PC-3 (cell line): ENCODE measurements around the gene GAS2. TPM values are rescaled to one million over a fixed set of nuclear protein-coding genes. Genes with fewer than 3 reads are reported as not detected.

Experiments used
- ATAC-seq: fragments of 200-7000 bp; cut with Tn5 transposase; 2 replicates; pipeline ENCODE4 v1.9.1; 2020; ENCODE audit warnings: mild to moderate bottlenecking, moderate library complexity
- BruUV-seq: library from RNA; stranded (reverse); fragments of 400-500 nt; replicated peaks from 2 replicates; lab custom pipeline; 2021; lab: Mats Ljungman, UMichigan
- CTCF ChIA-PET: fragments of 300-600 bp; sonication (Branson Sonifier 250); formaldehyde crosslinking; loops from one replicate; lab custom pipeline; 2022; ENCODE audit warnings: antibody characterized with exemption; lab: Charles Lee
- POLR2A ChIA-PET: fragments of 300-600 bp; sonication (Branson Sonifier 250); formaldehyde crosslinking; loops from one replicate; lab custom pipeline; 2022; ENCODE audit warnings: antibody characterized with exemption; ENCODE audit not compliant: unreplicated experiment; lab: Charles Lee
- DNase-seq: peaks from one replicate; pipeline ENCODE4 v3.0.0-alpha.2; 2015
- H2AFZ ChIP-seq: fragments of 300-600 bp; sonication (generic); 2 replicates; pipeline ENCODE4 v1.6.0; 2016; ENCODE audit warnings: antibody characterized with exemption, low read length
- H3F3A ChIP-seq: fragments of 300-600 bp; sonication (generic); one replicate; pipeline ENCODE4 v1.6.0; 2017; ENCODE audit warnings: antibody characterized with exemption, low read length, control low read depth, mild to moderate bottlenecking; ENCODE audit not compliant: unreplicated experiment
- H3K27ac ChIP-seq: fragments of 300-600 bp; sonication (generic); 2 replicates; pipeline ENCODE4 v1.5.1; 2016; ENCODE audit warnings: mild to moderate bottlenecking, low read length
- H3K27me3 ChIP-seq: fragments of 300-600 bp; sonication (generic); 2 replicates; pipeline ENCODE4 v1.6.1; 2016; ENCODE audit warnings: low read length, mixed read lengths
- H3K36me3 ChIP-seq: fragments of 300-600 bp; sonication (generic); 2 replicates; pipeline ENCODE4 v1.6.1; 2016; ENCODE audit warnings: low read depth, mixed run types, low read length, mixed read lengths
- H3K4me1 ChIP-seq: fragments of 300-600 bp; sonication (generic); 2 replicates; pipeline ENCODE4 v1.5.1; 2016; ENCODE audit warnings: low read length; ENCODE audit not compliant: insufficient read depth
- H3K4me2 ChIP-seq: fragments of 300-600 bp; sonication (generic); 2 replicates; pipeline ENCODE4 v1.6.0; 2016; ENCODE audit warnings: low read length
- H3K4me3 ChIP-seq: fragments of 300-600 bp; sonication (generic); 2 replicates; pipeline ENCODE4 v1.5.1; 2016; ENCODE audit warnings: mild to moderate bottlenecking, low read length, mixed read lengths
- H3K79me2 ChIP-seq: fragments of 300-600 bp; sonication (generic); 2 replicates; pipeline ENCODE4 v1.6.1; 2017; ENCODE audit warnings: low read length, mixed read lengths
- H3K9ac ChIP-seq: fragments of 300-600 bp; sonication (generic); 2 replicates; pipeline ENCODE4 v1.6.0; 2016; ENCODE audit warnings: mild to moderate bottlenecking, low read length
- H3K9me2 ChIP-seq: fragments of 300-600 bp; sonication (generic); replicated peaks from 2 replicates; pipeline ENCODE4 v1.6.1; 2016; ENCODE audit warnings: mixed run types, low read length, mixed read lengths
- H3K9me3 ChIP-seq: fragments of 300-600 bp; sonication (generic); 2 replicates; pipeline ENCODE4 v1.6.1; 2016; ENCODE audit warnings: low read length, mixed read lengths
- H4K20me1 ChIP-seq: fragments of 300-600 bp; sonication (generic); 2 replicates; pipeline ENCODE4 v1.6.1; 2016; ENCODE audit warnings: low read length, mixed read lengths
- CTCF ChIP-seq: fragments of 300-600 bp; sonication (generic); conservative IDR thresholded peaks from 2 replicates; pipeline ENCODE4 v1.5.1; 2017; ENCODE audit warnings: antibody characterized with exemption, low read depth, mild to moderate bottlenecking, low read length
- EZH2 ChIP-seq: fragments of 300-600 bp; sonication (generic); IDR thresholded peaks from one replicate; pipeline ENCODE4 v1.6.1; 2017; ENCODE audit warnings: antibody characterized with exemption, mild to moderate bottlenecking, low read length; ENCODE audit not compliant: unreplicated experiment
- EZH2phosphoT487 ChIP-seq: fragments of 300-600 bp; sonication (generic); IDR thresholded peaks from 2 replicates; pipeline ENCODE4 v1.6.1; 2018; ENCODE audit warnings: mild to moderate bottlenecking, antibody characterized with exemption, low read length, borderline replicate concordance
- intact Hi-C: fragments of 100-400 bp; cut with micrococcal nuclease; formaldehyde crosslinking; loops from 2 replicates; pipeline ENCODE4 v1.9.0; 2023
- total RNA-seq: library from RNA; depleted of rRNA; stranded (reverse); fragments of >200 nt; gene quantifications from 2 replicates; pipeline ENCODE4 v1.2.3, GENCODE V29; 2014

The GAS2 gene
- total RNA-seq, 1 experiment from 2014 or later: not detected

GRCh38 chr11:22690257-22690656 lies 23.8 kb downstream of the GAS2 start:
- ChIA-PET CTCF (no interaction called here), POLR2A (no interaction called here)
- no peak overlapping the region for H3K4me2 ChIP-seq
- ATAC-seq (no peak), DNase-seq (no peak)
- TF ChIP-seq EZH2 (no peak), CTCF (no peak), EZH2phosphoT487 (no peak)
- BruUV-seq: no TSS peak
- no peaks in the 10 kb centered on the region for H3K36me3 ChIP-seq
- H3K9ac ChIP-seq: no peak overlapping the region
- no peaks in the 10 kb centered on the region for H3K79me2 ChIP-seq
- H4K20me1 ChIP-seq: no peaks in the 10 kb centered on the region
- H2AFZ ChIP-seq: no peak overlapping the region
- intact Hi-C loops: no loop called here
- no peaks in the 10 kb centered on the region for H3F3A ChIP-seq
- no peak overlapping the region for H3K4me3 ChIP-seq
- no peaks in the 10 kb centered on the region for H3K9me3 ChIP-seq
- H3K27me3 ChIP-seq: peaks cover 50% of the 10 kb centered on the region
- H3K4me1 ChIP-seq: no peaks in the 10 kb centered on the region
- no peaks in the 10 kb centered on the region for H3K9me2 ChIP-seq
- H3K27ac ChIP-seq: no peak overlapping the region

GRCh38 chr11:22690871-22691270 lies 24.5 kb downstream of the GAS2 start:
- Histone ChIP-seq H3K4me3 (no peak overlapping the region), H3F3A (no peaks in the 10 kb centered on the region), H3K9ac (no peak overlapping the region), H3K27ac (no peak overlapping the region), H3K9me3 (no peaks in the 10 kb centered on the region), H4K20me1 (no peaks in the 10 kb centered on the region), H3K9me2 (no peaks in the 10 kb centered on the region), H3K27me3 (peaks cover 44% of the 10 kb centered on the region), H3K4me1 (no peaks in the 10 kb centered on the region), H2AFZ (no peak overlapping the region), H3K36me3 (no peaks in the 10 kb centered on the region), H3K79me2 (no peaks in the 10 kb centered on the region), H3K4me2 (no peak overlapping the region)
- CTCF ChIA-PET: no interaction called here
- DNase-seq: no peak
- TF ChIP-seq CTCF: no peak
- no peak for TF ChIP-seq EZH2
- no peak for TF ChIP-seq EZH2phosphoT487
- intact Hi-C loops: no loop called here
- no peak for ATAC-seq
- BruUV-seq: no TSS peak
- POLR2A ChIA-PET: no interaction called here

GRCh38 chr11:22699388-22699787 lies 33.0 kb downstream of the GAS2 start:
- no peaks in the 10 kb centered on the region for H3K79me2 ChIP-seq
- H3F3A ChIP-seq: no peaks in the 10 kb centered on the region
- ChIA-PET POLR2A (no interaction called here), CTCF (no interaction called here)
- no peak overlapping the region for H3K27ac ChIP-seq
- TF ChIP-seq EZH2phosphoT487 (no peak), EZH2 (no peak), CTCF (no peak)
- no peaks in the 10 kb centered on the region for H3K9me2 ChIP-seq
- no peak overlapping the region for H3K9ac ChIP-seq
- no TSS peak for BruUV-seq
- no peaks in the 10 kb centered on the region for H3K36me3 ChIP-seq
- H3K9me3 ChIP-seq: no peaks in the 10 kb centered on the region
- no peak overlapping the region for H3K4me2 ChIP-seq
- H3K4me1 ChIP-seq: peaks cover 11% of the 10 kb centered on the region
- no peak overlapping the region for H3K4me3 ChIP-seq
- H2AFZ ChIP-seq: no peak overlapping the region
- DNase-seq (no peak), ATAC-seq (no peak)
- no peaks in the 10 kb centered on the region for H4K20me1 ChIP-seq
- H3K27me3 ChIP-seq: peaks cover 8% of the 10 kb centered on the region
- intact Hi-C loops: no loop called here
